CD14-positive monocyte (primary cell): ENCODE results near the gene CDK5RAP2. TPM values are rescaled to one million over a fixed set of nuclear protein-coding genes. Genes with fewer than 3 reads are reported as not detected.

ENCODE experiments used
- DNase-seq, 3 donors: peaks; one replicate each; pipeline ENCODE4 v3.0.0-alpha.2; 2011 to 2022
- H2AFZ ChIP-seq: 2 replicates; pipeline ENCODE4 v1.6.0; 2012; ENCODE audit warnings: mild to moderate bottlenecking, low read depth, low read length, inconsistent platforms; ENCODE audit not compliant: insufficient read depth, poor library complexity, severe bottlenecking
- H3K27ac ChIP-seq, 2 donors: 1 replicate in 1 of 2; 2 replicates in 1 of 2; pipeline ENCODE4 v1.5.1; 2012 to 2013; ENCODE audit warnings: low read length in 2 of 2, control low read depth in 1 of 2, inconsistent platforms in 1 of 2, low read depth in 1 of 2, mild to moderate bottlenecking in 1 of 2
- H3K27me3 ChIP-seq, 2 donors: one replicate each; pipeline versions ENCODE4 v1.6.0 to v1.6.1; 2011 to 2013; ENCODE audit warnings: low read length in 2 of 2; ENCODE audit not compliant: control insufficient read depth in 2 of 2, insufficient read depth in 2 of 2
- H3K36me3 ChIP-seq, 2 donors: replicated peaks in 1 of 2; 1 replicate in 1 of 2; 2 replicates in 1 of 2; pipeline versions ENCODE4 v1.5.1 to v1.6.1; 2012 to 2013; ENCODE audit warnings: low read length in 2 of 2, control low read depth in 1 of 2, inconsistent platforms in 1 of 2, mild to moderate bottlenecking in 1 of 2; ENCODE audit not compliant: insufficient read depth in 2 of 2, control insufficient read depth in 1 of 2
- H3K4me1 ChIP-seq, 2 donors: 1 replicate in 1 of 2; 2 replicates in 1 of 2; pipeline versions ENCODE4 v1.5.1 to v1.6.1; 2012 to 2013; ENCODE audit warnings: low read length in 2 of 2, control low read depth in 1 of 2, inconsistent platforms in 1 of 2, mild to moderate bottlenecking in 1 of 2, moderate library complexity in 1 of 2; ENCODE audit not compliant: insufficient read depth in 2 of 2, control insufficient read depth in 1 of 2
- H3K4me2 ChIP-seq: replicated peaks from 2 replicates; pipeline ENCODE3; 2012; ENCODE audit warnings: low read length, moderate library complexity, mild to moderate bottlenecking; ENCODE audit not compliant: poor library complexity, severe bottlenecking; ENCODE audit errors: extremely low read depth
- H3K4me3 ChIP-seq, 3 experiments: fragments of 200-600 bp in 1 of 3; sonication (generic) in 1 of 3; replicated peaks in 1 of 3; 1 replicate in 2 of 3; 2 replicates in 1 of 3; pipeline ENCODE4 v1.5.1; 2011 to 2013; ENCODE audit warnings: low read length in 3 of 3, mild to moderate bottlenecking in 3 of 3, control low read depth in 2 of 3, low read depth in 2 of 3, inconsistent platforms in 1 of 3, moderate library complexity in 1 of 3
- H3K79me2 ChIP-seq: 2 replicates; pipeline ENCODE4 v1.6.0; 2012; ENCODE audit warnings: mild to moderate bottlenecking, control low read depth, inconsistent platforms, low read length, moderate library complexity; ENCODE audit not compliant: insufficient read depth
- H3K9ac ChIP-seq: 2 replicates; pipeline ENCODE4 v1.6.0; 2017; ENCODE audit warnings: low read length, mild to moderate bottlenecking; ENCODE audit not compliant: insufficient read depth, poor library complexity, severe bottlenecking
- H3K9me3 ChIP-seq, 2 donors: replicated peaks in 1 of 2; 1 replicate in 1 of 2; 2 replicates in 1 of 2; pipeline versions ENCODE4 v1.5.1 to v1.6.1; 2012 to 2013; ENCODE audit warnings: low read length in 2 of 2, control low read depth in 1 of 2; ENCODE audit not compliant: control insufficient read depth in 1 of 2, insufficient read depth in 1 of 2
- H4K20me1 ChIP-seq: 2 replicates; pipeline ENCODE4 v1.6.0; 2012; ENCODE audit warnings: mild to moderate bottlenecking, low read length, control low read depth, moderate library complexity; ENCODE audit not compliant: insufficient read depth
- H3K27ac Mint-ChIP-seq, 7 donors: one replicate each; pipeline ENCODE4 v1.8.0; 2020; ENCODE audit warnings: mild to moderate bottlenecking in 7 of 7, mixed read lengths in 7 of 7, moderate library complexity in 6 of 7, inconsistent platforms in 2 of 7
- H3K27me3 Mint-ChIP-seq, 3 donors: one replicate each; pipeline ENCODE4 v1.8.0; 2021 to 2022; ENCODE audit warnings: low read depth in 3 of 3, mild to moderate bottlenecking in 3 of 3, mixed read lengths in 3 of 3, moderate library complexity in 3 of 3, inconsistent platforms in 1 of 3
- H3K36me3 Mint-ChIP-seq, 2 donors: one replicate each; pipeline ENCODE4 v1.8.0; 2020; ENCODE audit warnings: mixed read lengths in 2 of 2, inconsistent platforms in 1 of 2, mild to moderate bottlenecking in 1 of 2
- H3K4me1 Mint-ChIP-seq: one replicate; pipeline ENCODE4 v1.8.0; 2020; ENCODE audit warnings: mild to moderate bottlenecking, mixed read lengths
- H3K4me3 Mint-ChIP-seq, 2 donors: one replicate each; pipeline ENCODE4 v1.8.0; 2020; ENCODE audit warnings: mild to moderate bottlenecking in 2 of 2, mixed read lengths in 2 of 2, moderate library complexity in 1 of 2
- H3K9me3 Mint-ChIP-seq, 7 donors: one replicate each; pipeline ENCODE4 v1.8.0; 2020 to 2022; ENCODE audit warnings: mixed read lengths in 7 of 7, mild to moderate bottlenecking in 6 of 7, moderate library complexity in 6 of 7, inconsistent platforms in 2 of 7
- WGBS: methylation state at CpG from one replicate; pipeline ENCODE4 v1.1.5; 2013; ENCODE audit warnings: missing lambda C conversion rate; ENCODE audit not compliant: insufficient coverage; 5-methylcytosine and 5-hydroxymethylcytosine counted together
- intact Hi-C, 2 donors: fragments of 100-400 bp; cut with micrococcal nuclease; formaldehyde crosslinking; loops; one replicate each; pipeline versions ENCODE4 v1.15.0 to v1.15.1; 2023
- polyA plus RNA-seq, 3 donors: library from polyadenylated mRNA; depleted of rRNA in 1 of 3; unstranded in 2 of 3; stranded (reverse) in 1 of 3; fragments of 300-500 nt in 2 of 3; fragments of >200 nt in 1 of 3; fragmentation: Illumina TruSeq in 2 of 3; gene quantifications; 1 replicate in 2 of 3; 2 replicates in 1 of 3; pipeline ENCODE4 v1.2.3, GENCODE V29; 2012 to 2021
- TF ChIP-seq, protein P1 (sequence below): fragments of 200-600 bp; IDR thresholded peaks from one replicate; pipeline ENCODE4 v1.8.0; 2022; ENCODE audit warnings: antibody characterized with exemption, mild to moderate bottlenecking

The CDK5RAP2 gene
- polyA plus RNA-seq, 3 donors, result 2.0 to 13.7 (median 6.1) TPM

DNA sequence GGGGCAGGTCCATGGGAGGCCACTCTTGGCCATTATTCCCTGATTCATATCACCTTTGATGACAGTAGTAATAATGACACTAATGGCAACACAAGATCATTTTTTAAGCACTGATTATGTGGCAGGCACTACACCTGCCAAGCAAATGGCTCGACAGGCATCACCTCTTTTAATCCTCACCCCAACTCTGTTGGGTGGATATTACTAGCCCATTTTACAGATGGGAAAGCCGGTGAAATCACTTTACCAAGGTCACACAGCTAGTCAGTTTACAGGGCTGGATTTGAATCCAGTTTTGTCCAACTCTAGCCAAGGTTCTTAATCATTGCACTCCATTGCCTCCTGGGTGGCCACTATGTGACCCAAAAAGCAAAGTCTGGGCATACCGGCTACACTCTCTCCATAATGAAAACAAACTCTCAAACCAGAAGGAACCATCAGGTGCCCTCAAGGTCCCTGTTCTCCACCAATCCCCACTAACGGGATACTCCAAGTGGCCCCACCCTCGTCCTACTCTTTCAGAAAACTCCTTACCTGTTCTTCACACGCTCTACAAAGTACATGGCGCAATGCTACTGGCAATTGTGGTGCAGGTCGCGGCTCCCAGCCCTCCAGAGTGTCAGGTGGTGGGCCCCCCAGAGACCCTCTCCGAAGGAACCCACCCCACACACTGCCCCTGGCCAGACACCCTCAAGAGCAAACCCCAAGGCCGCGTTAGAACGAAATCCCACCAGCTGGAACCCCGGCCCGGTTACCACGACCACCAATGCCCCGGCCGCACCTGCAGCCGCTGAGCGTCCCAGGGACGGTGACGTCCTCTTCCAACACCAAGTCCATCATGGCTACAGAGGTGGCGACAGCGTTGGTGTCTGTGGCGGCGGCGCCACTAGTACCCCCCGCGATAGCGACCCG, 572 bp downstream of the CDK5RAP2 start:
- Mint-ChIP-seq H3K9me3 (peaks cover 0 to 3% (median 0%) of the 10 kb centered on the region in 7 donors), H3K4me1 (peaks cover 19% of the 10 kb centered on the region)
- no peaks in the 10 kb centered on the region for H4K20me1 ChIP-seq

DNA sequence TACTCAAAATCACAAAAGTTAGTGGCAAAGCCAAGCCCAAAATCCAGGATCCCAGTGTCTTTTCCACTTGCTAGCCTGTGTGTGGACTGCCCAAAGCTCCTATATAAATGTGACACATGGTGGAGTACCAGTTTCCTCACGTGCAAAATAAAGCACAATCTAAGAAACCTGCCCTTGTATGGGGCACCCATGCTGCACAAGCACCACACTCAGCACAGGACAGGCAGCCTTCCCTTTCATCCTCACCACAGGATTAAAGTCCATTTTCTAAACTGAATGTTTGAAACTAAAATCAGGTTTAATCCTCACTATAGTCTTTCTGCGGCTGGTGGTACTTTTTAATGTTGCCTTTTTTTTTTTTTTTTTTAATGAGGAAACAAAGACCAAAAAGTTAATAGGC, 5.5 kb downstream of the CDK5RAP2 start:
- Mint-ChIP-seq H3K36me3 (peaks cover 34 to 45% of the 10 kb centered on the region in 2 donors), H3K27me3 (no peaks in the 10 kb centered on the region), H3K9me3 (no peaks in the 10 kb centered on the region), H3K4me1 (peaks cover 11% of the 10 kb centered on the region), H3K27ac (no peak overlapping the region), H3K4me3 (no peak overlapping the region)
- TF ChIP-seq, protein P1, sequence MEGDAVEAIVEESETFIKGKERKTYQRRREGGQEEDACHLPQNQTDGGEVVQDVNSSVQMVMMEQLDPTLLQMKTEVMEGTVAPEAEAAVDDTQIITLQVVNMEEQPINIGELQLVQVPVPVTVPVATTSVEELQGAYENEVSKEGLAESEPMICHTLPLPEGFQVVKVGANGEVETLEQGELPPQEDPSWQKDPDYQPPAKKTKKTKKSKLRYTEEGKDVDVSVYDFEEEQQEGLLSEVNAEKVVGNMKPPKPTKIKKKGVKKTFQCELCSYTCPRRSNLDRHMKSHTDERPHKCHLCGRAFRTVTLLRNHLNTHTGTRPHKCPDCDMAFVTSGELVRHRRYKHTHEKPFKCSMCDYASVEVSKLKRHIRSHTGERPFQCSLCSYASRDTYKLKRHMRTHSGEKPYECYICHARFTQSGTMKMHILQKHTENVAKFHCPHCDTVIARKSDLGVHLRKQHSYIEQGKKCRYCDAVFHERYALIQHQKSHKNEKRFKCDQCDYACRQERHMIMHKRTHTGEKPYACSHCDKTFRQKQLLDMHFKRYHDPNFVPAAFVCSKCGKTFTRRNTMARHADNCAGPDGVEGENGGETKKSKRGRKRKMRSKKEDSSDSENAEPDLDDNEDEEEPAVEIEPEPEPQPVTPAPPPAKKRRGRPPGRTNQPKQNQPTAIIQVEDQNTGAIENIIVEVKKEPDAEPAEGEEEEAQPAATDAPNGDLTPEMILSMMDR, result no peak
- no peaks in the 10 kb centered on the region for H4K20me1 ChIP-seq
- no peak overlapping the region for H3K9ac ChIP-seq
- H3K9me3 ChIP-seq, result no peaks in the 10 kb centered on the region
- WGBS, result no CpG with 5 or more reads among the region's 2 CpGs
- no peak overlapping the region for H3K4me3 ChIP-seq
- H3K79me2 ChIP-seq, result peaks cover 73% of the 10 kb centered on the region
- peaks cover 9 to 12% of the 10 kb centered on the region in 2 donors for H3K4me1 ChIP-seq
- no peak for DNase-seq
- H3K27ac ChIP-seq, result no peak overlapping the region
- no peak overlapping the region for H3K4me2 ChIP-seq
- no peaks in the 10 kb centered on the region for H3K27me3 ChIP-seq
- intact Hi-C loops, result loop anchor here in 1 of 2 donors (10.0 kb wide), 1 partner anchor 1520 kb away; the partner anchor contains the start of gene TTLL11
- no peak overlapping the region for H2AFZ ChIP-seq
- peaks cover 23 to 38% of the 10 kb centered on the region in 2 donors for H3K36me3 ChIP-seq

More for the DNA sequence above, 572 bp downstream of the CDK5RAP2 start:
- H3K4me3 Mint-ChIP-seq, result peak overlapping the region; percentile 91 to 95
- TF ChIP-seq, protein P1, result no peak
- H3K36me3 Mint-ChIP-seq, result peaks cover 11 to 16% of the 10 kb centered on the region in 2 donors
- peak overlapping the region; percentile 90 to 97 (median 93) for H3K27ac Mint-ChIP-seq
- H3K27me3 Mint-ChIP-seq, result no peaks in the 10 kb centered on the region
- Histone ChIP-seq H3K27me3 (no peaks in the 10 kb centered on the region), H3K9me3 (no peaks in the 10 kb centered on the region), H3K4me2 (peak overlapping the region; percentile 97), H3K4me3 (peak overlapping the region; percentile 64 to 97 (median 95)), H3K4me1 (peaks cover 23 to 29% of the 10 kb centered on the region in 2 donors), H3K27ac (peak overlapping the region; percentile 37 to 90), H3K9ac (peak overlapping the region; percentile 85), H2AFZ (peak overlapping the region; percentile 98), H3K79me2 (peaks cover 56% of the 10 kb centered on the region), H3K36me3 (peaks cover 0 to 6% of the 10 kb centered on the region in 2 donors)
- no peak for DNase-seq
- WGBS, result 1% methylated on average over 28 of the region's 31 CpGs
- intact Hi-C loops, result loop anchor here in 1 of 2 donors (10.0 kb wide), 1 partner anchor 1515 kb away; the partner anchor contains the start of gene TTLL11
